Stimulated activated CD4-positive, alpha-beta T cell treated with anti-CD3 and anti-CD28 coated beads, TNF-alpha, amount 100 ng/mL, for 4 hours (primary cell): ENCODE measurements around the gene ACAD9.
A peak's percentile ranks its signal among the peaks of the same experiment; 100 is the strongest.
"Not testable (repeated sequence)": the region's sequence is repeated elsewhere in the genome, so short reads cannot be mapped to it uniquely, and the experiment has no call there.

Experiments
- DNase-seq, 3 experiments: peaks; one replicate each; pipeline ENCODE4 v3.0.0-alpha.2; 2020; ENCODE audit warnings: low read depth in 3 of 3

The ACAD9 gene

DNA sequence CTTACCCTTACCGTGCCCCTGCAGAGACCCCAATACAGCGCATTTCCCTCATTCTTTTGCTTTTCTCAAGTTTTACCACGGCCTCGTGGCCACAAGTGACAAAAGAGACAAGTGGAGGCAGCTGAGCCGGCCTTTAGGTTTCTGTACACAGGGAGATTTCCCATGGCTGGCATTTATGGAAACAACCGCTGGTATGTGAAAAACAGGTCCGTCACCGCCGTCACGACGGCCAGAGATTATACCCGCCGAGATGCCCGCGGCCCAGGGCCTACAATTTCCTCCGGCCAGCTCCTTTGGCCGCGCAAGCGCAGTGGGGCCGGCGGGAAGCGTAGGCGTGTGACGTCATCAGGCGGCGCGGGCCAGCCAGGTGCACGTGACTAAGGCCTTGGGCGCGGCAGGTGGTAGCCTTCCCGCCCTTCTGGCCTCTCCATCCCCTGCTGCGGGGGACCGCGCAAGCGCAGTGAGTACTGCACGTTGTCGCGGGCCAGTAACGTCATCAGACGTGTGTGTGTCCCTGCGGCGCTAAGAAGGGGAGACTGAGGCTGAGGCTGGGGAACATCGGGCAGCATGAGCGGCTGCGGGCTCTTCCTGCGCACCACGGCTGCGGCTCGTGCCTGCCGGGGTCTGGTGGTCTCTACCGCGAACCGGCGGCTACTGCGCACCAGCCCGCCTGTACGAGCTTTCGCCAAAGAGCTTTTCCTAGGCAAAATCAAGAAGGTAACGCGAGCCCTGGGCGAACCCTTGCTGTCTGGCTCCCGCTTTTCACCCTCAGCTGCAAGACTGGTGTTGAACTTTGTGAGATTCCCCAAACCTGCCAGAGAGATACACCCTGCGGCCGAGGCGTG lies at the start of gene ACAD9:
Gene ACAD9 (plus strand): TSS at position 496 of the 845 bp plus-strand sequence. CDS start 72 bp downstream, at position 568.
- peak; percentile 95 to 97 (median 96) for DNase-seq

DNA sequence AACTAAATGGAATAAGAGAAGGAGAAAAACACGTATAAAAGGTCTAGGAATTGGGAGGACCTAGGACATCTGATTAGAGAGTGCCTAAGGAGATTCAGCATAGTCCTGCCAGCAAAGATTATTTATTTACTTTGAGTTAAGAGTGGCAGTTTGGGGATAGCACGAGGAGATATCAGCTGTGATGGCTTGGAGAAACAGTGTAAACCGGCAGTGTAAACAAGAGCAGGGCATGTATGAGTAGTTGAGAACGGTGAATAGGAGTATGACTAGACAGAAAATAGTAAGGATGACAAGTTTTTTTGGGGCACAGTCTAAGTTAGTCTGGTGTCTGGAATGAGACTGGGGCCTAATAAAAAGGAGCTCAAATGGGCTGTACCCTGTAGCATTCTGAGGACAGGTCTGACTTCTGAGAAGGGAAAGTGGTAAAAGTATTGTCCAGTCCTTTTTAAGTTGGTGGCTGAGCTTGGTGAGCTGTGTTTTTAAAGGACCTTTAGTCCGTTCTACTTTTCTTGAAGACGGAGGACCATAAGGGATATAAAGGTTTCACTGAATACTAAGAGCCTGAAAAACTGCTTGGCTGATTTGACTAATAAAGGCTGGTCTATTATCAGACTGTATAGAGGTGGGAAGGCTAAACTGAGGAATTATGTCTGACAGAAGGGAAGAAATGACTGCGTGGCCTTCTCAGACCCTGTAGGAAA lies 49.3 kb upstream of the ACAD9 start:
- not testable (repeated sequence) for DNase-seq

DNA sequence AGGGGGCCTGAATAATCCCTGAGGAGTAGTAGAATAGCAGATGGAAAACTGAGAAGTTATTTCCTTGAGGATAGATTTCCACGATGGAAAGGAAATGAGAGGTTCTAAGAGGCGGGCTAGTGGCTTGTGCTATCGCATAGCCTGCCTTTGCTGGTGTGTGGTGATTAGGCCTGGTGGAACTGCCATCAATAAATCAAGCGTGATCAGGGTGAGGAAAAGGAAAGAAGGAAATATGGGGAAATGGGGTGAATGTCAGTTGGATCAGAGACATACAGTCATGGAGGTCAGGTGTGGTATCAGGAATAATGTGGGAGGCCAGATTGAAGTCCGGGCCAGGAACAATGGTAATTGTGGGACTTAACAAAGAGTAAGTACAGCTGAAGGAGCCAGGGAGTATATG lies 48.7 kb upstream of the ACAD9 start:
- DNase-seq, result not testable (repeated sequence)

DNA sequence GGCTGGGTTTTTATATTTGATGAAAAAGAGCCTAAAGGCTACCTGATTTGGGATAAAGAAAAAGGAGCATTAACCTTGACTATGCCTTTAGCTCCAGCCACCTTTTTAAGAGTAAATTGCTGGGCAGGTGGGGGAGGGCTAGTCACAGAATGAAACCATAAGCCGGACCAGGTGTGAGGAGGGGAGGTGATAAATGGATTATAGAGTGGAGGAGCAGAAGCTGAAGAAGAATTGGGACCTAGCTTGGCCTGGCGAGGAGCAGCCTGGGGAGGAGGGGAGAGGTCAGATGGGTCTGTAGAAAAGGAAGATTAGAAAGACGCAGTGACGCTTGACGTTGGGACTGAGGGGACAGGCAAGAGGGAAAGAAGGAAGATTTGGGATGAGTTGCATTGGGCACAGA lies 46.4 kb upstream of the ACAD9 start:
- DNase-seq, result not testable (repeated sequence)

DNA sequence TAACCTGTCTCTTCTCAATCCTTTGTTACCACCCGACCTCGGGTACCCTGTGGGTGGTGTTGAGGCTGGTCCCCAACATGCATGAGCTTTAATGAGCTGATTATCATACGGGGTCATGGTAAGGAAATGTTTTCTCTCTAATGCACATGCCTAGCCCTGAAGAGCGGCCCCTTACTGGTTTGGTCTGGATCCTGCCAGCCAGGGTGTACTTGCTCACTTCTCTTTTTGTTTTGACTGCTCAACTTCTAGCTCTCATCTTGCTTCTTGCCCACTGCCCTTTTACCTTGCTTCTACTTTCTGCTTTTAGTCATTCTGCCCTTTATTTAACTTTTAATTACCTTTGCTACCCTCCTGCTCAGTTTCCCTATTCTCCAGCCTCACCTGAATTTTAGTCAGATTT lies 44.3 kb upstream of the ACAD9 start:
- DNase-seq, result no peak

DNA sequence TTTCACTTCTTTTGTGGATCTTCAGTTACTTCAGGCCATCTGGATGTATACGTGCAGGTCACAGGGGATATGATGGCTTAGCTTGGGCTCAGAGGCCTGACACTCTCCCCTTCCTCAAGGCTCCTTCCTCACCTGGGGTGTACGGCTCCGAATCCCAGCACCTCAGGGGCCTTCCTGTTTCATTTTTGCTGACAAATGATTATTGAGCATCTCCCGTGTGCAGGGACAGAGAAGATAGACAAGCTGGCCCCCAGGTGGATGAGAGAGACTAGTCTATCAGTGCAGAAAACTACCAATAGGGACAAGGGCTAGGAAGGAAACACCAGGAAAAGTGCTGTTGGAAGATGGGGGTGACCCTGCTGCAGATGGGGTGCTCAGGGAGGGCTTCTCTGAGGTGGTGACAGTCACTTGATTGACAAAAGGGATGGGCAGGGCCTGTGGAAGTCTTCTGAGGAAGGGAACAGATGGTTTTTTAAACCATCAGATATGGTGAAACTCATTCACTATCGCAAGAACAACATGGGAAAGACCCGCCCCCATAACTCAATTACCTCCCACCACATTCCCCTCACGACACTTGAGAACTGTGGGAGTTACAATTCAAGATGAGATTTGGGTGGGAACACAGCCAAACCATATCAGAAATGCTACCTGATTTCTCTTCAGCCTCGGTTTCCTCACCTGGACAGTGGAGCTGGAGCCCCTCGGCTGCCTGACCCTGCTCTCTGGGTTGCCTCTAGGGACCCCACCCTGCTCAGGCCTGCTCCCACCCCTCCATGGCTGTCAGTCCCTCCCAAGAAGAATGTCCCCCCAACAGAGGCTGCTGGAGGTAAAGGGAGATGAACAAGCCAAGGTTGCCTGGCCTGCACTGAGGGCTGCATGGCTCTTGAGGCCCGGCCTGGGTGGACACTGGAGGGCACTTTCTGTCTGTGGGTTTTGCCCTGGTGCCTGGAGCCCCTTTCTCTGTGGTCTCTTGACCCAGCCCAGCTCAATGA lies 37.2 kb upstream of the ACAD9 start:
- DNase-seq, result no peak

DNA sequence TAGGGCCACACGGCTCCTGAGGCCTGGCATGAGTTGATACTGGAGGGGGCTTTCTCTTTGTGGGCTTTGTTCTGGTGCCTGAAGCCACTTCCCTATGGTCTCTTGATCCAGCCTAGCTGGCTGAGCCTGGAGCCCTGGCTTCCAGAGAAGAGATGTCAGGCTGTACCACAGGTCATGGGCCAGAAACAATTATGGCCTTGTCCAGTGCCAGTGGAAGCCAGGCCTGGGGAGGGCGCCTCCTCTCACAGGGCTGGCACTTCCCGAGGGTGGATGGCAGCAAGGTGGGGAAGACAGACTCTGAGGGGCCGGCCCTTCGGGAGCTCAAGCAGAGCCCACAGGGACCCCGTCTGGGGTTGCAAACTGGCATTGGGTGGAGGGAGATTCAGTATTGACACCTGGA lies 34.9 kb upstream of the ACAD9 start:
- DNase-seq, result no peak

DNA sequence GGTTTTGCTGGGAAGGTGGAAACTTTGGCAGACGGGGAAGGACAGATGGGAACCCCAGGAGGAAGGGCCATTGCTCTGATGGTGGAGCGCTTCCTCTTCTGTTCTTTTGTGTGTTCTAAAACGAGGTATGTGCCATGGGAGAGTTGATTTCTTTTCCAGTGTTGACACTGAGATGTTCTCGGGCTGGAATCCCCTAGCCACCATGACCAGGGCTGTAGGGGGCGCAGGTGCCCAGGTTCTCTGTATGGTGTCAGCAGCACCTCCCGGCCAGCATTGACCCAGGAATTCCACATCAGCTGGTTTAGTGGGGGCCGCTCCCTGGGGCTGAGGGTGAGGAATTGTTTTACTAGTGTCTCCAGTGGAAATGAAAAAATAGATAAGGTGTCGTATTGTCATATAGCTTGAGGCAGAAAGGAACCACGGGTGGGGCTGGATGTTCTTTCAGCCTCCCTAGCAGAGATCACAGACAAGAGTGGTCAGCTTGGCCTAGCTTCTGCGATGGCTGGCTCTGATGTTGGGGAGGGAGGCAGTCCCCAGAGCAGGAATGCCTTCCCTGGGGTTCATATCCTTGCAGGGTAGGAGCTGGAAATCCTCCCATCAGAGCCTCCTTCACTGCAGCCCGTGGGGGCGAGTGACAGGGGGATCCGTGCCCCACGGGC lies 34.2 kb upstream of the ACAD9 start:
- no peak for DNase-seq

DNA sequence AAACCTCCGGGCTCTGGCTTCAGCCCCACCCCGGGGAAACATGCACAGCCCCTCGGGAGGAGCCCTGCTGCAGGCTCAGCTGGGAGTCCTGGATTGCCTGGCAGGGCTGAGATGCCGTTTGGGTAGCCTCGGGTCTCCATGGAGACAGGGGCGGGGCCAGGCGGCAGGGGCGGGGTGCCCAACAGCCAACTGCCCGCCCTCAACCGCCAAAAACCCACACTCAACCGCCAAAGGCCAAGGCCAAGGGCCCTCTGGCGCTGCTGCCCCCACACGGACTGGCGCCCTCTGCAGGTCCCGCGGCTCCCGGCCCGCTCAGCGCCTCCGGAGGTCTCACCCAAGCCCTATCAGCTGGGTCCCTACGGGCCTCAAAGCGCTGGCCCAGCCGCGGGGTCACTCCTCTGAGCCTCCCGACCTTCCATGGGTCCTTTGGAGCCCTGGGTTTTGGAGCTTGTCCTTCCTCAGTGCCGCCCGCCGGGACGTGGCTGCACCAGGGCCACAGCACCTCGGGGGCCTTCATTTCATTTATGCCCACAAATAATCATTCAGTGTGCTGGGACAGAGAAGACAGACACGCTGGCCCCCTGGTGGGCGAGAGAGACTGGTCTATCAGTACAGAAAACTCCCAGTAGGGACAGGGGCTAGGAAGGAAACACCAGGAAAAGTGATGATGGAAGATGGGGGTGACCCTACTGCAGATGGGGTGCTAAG lies 33.5 kb upstream of the ACAD9 start:
- peak; percentile 62 to 73 (median 70) for DNase-seq

DNA sequence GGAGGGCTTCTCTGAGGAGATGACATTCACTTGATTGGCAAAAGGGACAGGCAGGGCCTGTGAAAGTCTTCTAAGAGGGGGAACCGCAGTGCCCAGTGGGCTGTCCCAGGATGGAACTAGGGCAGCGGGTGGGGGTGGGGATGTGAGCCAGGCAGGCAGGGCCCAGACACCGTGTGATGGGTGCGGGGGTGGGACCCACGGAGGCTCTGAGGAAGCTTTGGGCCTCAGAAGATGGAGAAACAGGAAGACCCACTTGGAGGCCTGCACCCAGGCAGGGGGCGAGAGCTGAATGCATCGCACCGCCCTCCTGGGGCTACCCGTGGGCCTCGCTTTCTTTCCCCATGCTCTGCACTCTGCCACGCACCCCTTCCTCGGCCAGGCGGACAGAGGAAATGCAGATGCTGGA lies 32.9 kb upstream of the ACAD9 start:
- DNase-seq, result no peak

DNA sequence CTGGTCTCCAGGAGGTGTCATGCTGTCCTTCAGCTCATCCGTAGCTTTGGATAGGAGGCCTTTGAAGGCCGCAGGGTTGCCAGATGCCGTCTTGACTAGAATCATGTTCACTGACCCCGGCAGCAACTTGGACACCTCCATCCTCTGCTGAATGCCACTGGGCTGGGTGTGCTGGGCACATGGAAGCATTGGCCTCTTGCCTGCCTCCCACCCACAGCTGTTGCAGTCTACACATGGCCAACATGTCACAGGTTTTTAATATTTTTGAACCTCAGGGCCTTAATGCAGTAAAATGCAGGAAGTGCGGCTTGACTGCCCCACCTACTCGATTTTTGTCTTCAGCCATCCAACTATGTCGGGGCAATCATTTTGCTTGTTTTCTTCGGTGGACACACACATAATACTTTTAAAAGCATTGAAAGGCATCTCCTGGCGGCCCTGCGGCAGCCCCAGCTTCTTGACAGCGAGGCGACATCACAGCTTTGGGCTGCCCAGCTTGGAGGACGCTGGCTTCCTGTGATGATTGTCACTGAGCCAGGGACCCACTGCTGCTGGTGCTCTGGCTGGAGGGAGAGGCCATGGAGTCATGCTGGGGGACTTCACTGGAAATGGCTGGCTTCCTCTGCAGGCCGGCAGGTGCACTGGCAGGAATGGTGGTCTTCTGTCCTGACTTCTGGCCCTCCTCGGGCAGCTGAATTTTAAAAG lies 31.6 kb upstream of the ACAD9 start:
- DNase-seq, result no peak

DNA sequence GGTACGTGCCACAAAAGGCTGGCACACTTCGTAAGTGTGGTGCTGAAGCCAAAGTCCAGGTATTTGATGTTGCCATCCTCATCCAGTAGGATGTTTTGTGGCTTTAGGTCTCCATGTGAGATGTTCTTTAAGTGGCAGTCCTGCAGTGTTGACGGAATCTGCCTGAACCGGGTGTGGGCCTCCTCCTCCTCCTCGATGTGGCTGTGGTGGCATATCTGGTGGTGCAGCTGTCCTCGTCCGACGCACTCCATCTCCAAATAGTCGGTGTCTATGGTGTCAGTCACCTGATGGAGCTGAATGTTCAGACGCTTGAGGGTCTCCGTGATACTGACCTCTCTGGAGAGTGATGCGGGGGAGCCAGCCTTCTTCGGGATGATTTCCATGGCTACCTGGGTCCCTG lies 30.5 kb upstream of the ACAD9 start:
- DNase-seq, result no peak

DNA sequence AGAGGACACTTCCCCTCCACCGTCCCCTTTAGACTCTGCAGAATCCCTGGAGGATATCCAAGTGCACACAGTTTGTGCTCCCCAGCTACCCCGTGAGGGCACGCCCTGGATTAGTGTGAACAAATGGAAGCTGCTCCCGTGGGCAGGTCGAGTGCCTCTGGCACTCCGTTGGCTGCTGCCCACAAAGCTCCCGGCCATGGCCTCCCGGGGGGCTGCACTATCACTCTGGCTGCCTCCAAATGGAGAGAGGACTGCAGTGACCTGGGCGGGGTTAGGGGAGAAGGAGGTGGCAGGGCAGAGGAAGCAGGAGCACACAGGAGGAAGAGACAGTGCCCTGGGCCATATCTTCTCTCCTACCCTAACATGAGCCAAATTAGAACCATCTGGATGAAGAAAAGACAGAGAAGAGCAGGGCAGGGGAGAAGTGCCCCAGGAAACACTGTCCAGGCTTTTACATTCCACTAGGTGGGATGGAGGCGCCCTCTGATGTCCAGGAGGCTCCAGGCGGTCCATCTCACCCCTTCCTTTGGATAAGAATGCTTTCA lies 29.4 kb upstream of the ACAD9 start:
- DNase-seq, result no peak

DNA sequence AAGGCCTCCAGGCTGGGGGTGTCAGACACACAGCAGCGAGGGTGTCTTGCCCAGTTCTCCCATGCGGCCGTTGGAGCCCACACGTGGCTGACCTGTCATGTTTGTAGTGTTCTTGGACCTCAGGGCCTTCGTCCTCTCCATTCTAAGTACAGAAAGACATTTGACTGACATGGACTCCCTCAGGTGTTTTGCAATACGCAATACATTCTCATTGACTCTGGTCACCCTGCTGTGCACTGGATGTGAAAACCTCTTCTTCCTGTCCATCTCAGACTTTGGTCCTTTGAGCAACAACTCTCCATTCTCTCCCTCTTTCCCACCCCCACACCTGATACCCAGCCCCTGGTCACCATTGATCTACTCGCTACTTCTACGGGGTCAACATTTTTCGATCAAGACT lies 28.9 kb upstream of the ACAD9 start:
- DNase-seq, result no peak

DNA sequence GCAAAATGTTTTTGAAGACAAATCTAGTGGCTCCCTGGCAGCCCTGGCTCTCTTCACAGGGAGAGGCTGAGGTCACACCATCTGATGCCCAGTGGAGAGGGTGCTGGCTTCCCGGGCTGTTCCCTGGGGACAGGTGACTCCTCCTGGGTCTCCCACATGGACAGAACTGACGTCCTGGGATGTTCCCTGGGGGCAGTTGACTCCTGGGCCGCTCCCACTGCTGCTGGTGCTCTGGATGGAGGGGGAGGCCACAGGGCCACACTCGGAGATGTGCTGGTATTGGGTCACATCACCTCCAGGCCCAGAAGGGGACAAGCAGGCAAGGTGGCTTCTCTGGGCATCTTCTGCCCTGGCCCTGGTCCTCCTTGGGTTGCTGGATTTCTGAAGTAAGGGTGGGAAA lies 27.8 kb upstream of the ACAD9 start:
- no peak for DNase-seq

DNA sequence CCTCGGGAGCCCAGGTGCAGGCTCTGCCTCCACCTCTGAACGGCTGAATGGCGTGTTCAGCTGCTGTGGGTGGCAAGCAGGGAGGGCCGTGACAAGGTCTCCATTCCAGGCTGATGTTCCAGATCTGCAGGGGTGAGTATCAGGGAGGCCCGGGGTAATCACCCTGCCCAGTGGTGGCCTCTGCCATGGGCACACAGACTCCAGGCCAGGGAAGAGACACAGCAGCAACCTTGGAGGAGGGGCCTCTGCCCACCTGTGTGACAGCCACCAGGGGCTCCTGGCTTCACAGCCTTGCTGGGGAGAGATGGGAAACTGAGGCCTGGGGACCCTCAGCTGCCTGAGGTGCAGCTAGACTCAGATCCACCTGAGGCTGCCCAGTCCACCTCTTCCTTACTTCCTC lies 25.6 kb upstream of the ACAD9 start:
- DNase-seq, result no peak

DNA sequence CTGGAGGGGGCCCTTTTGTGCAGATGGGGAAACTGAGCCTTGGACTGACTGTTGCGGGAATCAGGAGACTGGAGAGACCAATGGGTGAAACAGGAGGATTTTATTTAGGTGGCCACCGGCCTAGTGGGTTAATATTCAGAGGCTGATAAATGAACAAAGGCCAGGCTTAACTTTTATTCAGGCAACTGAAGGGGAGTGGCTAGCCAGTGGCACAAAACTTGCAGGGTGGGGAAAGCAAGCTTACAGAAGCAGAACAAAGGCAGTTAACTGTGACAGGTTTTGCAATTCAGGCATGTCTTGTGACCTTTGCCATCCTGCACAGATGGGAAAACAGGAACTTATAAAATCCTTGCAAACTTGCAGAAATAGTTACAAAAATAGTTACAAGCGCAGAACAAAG lies 24.9 kb upstream of the ACAD9 start:
- no peak for DNase-seq

DNA sequence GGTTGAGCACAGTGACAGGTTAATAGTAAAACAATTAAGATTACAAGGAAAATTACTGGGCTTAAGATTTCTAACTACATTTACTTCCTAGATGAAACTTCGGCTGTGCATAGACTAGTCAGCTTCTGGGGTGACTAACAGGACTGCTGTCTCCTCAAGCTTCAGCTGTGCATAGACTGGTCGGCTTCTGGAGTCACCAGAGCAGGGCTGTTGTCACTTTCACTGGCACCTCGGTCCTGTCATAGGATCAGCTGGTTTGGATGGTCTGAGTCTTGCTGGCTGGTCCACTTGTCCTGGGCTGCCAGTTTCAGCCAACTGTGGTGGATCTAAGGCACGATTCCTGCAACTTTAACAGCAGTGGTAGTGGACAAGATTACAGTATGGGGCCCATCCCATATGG lies 23.9 kb upstream of the ACAD9 start:
- no peak for DNase-seq

DNA sequence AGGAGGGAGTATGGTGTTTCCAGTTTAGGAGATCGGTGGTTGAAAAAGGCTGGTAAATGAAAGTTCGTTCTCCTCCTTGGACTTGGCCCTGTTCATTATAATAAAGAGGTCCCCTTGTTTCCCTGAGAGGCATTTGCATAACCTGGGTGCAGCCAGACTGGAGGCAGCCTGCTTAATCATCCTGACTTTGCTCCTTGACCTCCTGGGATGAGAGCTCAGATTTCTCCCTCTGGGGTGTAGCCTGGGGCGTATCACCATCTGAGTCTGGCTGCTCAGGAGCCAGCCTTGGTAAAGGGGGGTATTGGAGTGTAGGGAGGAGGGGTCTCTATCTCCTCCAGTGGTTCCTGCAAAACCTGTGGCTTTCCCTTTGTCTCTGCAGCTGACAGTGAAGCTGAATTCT lies 21.3 kb upstream of the ACAD9 start:
- DNase-seq, result no peak

DNA sequence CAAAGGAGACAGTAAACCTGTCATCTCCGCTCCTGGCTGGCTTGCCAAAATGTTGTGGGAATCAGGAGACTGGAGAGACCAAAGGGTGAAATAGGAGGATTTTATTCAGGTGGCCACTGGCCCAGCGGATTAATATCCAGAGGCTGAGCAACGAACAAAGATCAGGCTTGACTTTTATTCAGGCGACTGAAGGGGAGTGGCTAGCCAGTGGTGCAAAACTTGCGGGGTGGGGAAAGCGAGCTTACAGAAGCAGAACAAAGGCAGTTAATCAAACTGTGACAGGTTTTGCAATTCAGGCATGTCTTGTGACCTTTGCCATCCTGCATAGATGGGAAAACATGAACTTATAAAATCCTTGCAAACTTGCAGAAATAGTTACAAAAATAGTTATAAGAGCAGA lies 19.8 kb upstream of the ACAD9 start:
- no peak for DNase-seq
